ENCODE measurements around the gene ODC1.
"Not testable (repeated sequence)": the region's sequence is repeated elsewhere in the genome, so short reads cannot be mapped to it uniquely, and the experiment has no call there.

Gene ODC1

GRCh38 chr2:10477443-10478297, 29.5 kb upstream of the ODC1 start:
- no peak for DNase-seq

DNA sequence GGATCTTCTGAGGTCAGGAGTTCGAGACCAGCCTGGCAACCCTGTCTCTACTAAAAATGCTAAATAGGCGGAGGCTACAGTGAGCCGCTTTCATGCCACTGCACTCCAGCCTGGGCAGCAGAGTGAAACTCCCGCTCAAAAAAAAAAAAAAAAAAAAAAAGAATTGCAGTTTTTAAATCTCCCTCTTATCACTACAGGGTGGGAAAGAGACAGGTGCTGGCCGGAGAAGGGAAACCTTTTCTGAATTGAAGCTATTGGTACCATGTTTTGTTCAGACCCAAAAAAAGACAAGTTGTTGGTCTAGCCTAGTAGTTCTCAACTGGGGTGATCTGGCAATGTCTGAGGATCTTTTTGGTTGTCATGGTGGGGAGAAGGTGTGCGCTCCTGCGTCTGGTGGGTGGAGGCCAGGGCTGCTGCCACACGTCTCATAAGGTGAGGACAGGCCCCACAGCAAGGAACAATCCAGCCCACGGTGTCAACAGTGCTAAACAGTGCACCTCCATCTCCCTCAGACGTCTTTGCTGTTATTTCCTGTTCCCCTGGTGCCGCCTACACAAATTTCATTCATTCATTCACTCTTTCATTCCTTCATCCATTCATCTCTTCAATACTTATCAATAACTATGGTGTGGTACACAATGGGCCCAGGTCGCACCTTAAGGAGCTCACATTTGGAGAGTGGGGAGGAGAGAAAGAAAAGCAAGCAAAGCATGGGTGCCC, 28.8 kb upstream of the ODC1 start:
- no peak for DNase-seq

DNA sequence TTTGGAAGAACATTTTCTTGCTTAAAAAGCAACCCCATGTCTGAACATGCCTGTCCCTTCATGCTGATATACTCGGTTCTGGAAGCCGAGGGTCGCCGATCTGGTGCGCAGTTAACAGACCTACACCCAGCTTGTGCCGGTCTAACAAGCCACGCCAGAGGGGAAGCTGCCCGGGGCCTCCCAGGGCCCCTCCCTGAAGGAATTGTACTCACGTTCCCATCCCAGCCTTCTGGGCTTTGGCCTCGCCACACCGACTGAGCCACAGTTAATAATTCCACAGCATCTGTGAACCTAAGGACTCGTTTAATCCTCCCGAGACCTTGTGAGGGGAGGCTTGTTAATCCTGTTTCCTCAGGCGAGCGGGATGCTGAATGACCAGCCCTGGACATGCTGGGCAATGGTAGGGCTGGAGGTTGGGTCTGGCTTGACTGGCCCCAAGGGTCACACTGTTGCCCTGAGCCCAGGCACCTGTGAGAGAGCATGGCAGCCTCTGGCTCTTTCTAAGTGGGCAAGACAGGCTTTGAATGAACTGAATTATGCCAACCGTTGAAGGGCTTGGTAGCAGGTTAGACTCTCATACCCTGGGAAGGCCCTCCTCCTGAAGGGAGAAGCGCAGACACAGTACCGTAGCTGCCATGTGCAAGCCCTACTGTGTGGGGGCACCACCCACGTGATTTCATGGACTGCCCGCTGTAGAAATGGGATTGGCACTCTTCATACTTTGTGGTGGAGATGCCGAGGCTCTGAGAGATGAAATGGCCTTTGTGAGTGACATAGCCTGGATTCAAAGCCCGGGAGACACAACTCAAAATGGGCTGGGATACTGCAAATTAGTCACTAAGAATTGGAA, 27.9 kb upstream of the ODC1 start:
- DNase-seq: no peak

GRCh38 chr2:10475221-10475722, 27.1 kb upstream of the ODC1 start:
- no peak for DNase-seq

DNA sequence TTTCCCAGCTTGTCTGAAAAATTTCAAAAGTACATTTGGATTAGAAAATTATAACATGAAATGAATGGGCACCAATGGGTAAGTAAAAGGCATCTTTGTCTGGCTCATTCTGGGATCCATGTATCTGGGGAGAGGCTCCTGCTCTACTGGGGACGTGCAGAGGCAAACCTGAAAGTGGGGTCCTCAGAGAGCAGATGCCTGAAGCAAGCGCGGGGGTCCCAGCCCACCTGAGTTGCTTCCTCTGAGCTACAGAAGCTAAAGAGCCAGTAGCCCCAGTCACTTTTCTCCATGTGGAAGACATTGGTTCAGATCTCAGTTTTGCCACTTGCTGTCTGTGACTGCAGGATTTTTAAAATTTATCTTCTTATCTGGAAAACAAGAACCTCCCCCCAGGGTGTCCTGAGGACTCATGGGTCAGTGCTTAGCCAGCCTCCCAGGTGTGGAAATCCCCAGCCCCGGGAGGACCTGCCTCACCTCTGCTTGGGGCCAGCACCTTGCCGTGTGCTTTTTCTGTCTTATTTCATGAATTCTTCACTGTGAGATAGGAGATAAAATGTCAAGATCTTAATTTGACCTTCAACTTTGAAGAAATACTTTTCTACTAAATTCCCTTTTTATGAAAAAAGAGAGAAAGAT, 25.1 kb upstream of the ODC1 start:
- no peak for DNase-seq

GRCh38 chr2:10471955-10472354, 23.8 kb upstream of the ODC1 start:
- DNase-seq: no peak

GRCh38 chr2:10471046-10471571, 23.0 kb upstream of the ODC1 start:
- DNase-seq: no peak

DNA sequence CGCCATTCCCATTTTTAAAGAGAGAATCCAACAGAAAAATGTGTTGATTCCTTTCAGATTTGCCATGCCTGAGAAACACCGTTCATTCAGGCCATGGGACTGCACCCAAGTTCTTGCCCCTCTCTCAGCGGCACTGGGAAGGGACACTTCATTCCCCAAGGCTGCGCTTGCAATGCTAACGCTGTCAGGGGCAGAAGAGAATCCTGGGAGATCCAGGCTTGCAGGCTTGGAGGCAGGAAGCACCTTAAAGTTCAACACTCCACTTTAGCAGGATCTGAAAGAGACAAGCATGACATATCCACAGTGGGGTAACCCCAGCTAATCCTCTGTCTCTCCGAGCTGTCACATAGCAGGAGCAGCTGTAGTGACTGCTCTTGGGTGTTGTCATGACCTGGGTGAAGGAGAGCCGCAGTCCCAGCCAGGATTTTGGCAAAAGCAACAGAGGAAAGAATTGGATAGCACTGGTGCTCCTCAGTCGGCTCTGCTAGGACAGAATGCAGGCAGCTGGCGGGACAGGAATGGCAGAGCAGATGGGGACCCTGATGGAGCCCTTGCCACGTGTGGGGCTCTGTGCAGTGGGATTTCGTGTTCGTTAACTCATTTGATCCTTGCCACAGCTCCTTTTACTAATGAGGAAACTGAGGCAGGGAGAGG, 22.0 kb upstream of the ODC1 start:
- DNase-seq: no peak

DNA sequence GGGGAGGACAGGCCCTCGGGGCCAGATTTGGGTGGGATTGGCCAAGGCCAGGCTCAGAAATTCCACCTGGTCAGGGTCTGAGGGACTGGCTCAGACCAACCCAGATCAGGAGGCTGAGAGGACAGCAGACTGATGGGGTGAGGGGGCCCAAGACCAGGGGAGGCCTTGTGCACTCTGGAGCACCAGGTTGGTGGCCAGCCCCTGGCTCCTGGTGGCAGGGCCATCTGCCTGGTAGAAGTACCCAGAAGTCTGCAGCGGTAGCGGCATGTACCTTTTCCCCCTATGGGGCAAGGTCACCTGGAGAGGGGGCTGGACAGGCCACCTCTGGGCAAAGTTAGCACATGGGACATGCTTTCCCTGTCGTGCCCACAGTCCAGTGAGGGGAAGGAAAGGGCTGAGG, 21.2 kb upstream of the ODC1 start:
- DNase-seq: no peak

DNA sequence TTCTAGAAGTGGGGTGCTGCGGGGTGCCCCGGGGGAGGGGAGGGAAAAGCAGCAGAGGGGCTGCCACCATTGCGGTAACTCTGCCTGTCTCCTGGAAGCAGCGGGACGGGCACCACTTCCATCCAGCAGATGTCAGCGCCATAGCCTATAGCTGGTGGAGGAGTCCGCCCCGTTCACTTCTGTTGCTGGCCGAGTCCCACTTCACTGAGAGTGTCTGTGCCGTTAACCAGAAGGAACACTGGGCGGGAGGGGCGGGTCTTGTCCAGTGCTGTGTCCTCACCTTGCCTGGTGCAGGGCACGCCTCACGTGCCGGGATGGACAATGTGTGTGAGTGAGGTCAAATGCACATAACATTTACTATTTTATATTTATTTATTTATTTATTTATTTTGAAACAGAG, 19.3 kb upstream of the ODC1 start:
- no peak for DNase-seq

DNA sequence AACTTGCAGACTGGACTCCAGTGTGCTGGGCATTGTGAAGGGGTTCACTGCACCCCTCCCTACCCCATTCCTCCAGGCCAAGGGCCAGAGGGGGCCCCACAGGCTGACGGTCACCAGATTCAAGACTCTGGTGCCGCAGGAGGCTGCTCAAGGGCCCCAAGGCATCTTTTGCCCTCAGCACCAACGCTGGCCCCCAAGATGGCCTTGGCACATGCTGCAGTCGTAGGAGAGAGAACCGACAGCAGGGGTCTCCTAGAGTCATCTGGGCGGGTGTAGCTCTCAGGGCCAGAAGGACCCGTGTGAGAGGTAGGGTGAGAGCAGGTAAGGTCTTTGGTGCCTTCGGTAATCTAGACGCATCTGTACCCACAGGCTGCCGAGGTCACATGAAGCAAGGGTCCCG, 18.7 kb upstream of the ODC1 start:
- no peak for DNase-seq

DNA sequence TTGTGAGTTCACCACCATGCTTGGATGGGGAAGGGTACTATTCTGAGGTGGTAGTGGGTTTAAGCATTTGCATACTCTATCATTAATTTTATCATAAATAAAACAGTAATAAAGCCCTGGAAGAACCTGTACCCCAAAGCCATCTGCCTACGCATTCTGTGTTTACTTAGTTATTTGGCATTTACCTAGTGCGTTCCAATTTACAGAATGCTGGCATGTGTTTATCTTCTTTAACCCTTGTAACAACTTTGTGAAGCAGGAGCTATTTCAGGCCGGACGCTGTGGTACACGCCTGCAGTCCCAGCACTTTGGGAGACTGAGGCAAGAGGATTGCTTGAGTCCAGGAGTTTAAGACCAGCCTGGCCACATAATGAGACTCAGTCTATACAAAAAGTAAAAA, 17.8 kb upstream of the ODC1 start:
- no peak for DNase-seq

GRCh38 chr2:10462178-10463083, 14.3 kb upstream of the ODC1 start:
- DNase-seq: no peak

DNA sequence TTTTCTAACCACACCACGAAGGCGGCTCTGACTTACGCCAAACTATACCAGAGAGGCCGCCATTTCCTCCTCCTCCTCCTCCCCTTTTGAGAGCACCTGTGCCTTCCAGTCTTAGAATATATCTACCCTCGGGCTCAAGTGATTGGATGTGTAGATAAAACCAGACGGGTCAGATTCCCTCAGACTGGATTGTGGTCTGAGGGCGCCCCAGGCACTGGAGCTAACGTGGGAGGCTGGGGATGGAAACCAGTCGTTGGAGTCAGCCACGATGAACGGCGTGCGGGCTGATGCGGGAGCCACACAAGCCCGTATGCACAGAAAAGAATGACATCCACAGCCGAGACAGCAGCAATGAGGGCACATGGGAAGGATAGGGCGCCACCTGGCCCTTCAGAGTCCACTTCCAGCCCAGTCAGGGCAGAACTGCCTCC, 12.3 kb upstream of the ODC1 start:
- DNase-seq: no peak

DNA sequence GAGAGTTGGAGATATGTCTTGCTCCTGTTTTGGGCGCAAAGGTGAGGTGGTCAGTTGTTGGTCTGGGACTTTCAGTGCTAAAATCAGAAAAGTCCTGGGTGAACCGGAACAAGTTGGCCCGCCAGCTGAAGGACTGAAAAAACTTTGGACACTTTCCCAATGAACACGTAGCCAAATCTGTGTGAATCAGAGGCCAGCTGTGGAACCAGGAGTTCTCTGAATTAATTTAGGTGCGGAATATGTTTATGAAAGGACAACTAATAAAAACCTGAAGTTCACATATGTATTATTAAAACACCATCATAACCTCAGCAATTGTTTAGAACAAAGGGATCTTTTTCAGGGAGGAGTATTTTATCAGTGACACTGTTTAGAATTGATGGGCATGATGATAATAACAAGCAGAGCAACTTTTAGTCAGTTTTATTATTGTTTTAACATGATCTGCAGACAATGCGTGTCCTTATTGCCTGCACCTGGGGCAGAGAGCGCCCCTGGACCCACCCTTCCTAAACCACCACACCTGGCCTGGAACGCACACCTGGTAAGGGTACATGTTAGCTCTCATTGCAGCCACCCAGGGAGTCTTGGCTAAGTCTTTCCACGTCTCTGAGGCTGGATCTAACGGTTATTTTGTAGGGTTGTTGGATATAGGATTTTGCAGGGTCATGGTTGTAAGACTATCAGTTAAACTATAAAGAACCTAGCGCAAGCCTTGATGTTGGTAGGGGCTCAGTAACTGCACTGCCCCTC, 9.9 kb upstream of the ODC1 start:
- no peak for DNase-seq

GRCh38 chr2:10457195-10457594, 9.1 kb upstream of the ODC1 start:
- DNase-seq: not testable (repeated sequence)

DNA sequence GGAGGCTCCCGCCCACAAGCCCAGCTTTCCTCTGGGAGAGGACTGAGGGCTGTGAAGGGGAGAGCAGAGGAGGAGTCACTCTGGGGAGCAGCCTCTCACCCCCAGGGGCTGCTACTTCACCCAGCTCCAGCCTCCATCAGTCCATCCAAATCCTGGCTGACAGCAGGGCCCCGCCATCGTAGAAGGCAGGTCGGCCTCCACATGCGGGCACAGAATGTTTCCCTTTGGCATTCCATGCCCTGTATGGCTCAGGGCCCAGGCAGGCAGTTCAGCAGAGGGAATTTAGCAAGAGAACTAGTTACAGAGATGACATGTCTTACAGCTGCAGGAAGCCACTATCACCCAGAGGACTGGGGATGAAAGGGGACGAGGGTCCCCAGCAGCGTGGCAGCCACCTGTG, 6.4 kb upstream of the ODC1 start:
- DNase-seq: no peak

DNA sequence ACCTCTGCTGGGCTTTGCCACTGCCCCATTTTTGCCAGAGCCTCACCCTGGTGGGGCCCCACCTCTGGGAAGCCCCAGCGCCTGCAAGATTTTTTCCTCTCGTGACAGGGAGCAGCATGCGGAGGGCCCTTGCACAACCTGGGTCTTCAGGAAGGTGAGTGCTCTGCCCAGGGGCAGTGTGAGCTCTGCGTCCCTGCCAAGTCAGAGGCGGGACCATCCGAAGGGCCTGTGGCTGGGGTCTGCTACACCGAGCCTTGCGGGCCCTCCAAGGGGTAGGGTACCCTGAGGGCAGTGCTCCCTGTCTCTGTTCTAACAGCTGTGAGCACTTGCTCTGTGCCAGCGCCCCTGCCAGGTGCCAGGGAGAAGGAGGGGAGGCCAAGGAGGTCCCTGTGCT, 5.8 kb upstream of the ODC1 start:
- DNase-seq: no peak

DNA sequence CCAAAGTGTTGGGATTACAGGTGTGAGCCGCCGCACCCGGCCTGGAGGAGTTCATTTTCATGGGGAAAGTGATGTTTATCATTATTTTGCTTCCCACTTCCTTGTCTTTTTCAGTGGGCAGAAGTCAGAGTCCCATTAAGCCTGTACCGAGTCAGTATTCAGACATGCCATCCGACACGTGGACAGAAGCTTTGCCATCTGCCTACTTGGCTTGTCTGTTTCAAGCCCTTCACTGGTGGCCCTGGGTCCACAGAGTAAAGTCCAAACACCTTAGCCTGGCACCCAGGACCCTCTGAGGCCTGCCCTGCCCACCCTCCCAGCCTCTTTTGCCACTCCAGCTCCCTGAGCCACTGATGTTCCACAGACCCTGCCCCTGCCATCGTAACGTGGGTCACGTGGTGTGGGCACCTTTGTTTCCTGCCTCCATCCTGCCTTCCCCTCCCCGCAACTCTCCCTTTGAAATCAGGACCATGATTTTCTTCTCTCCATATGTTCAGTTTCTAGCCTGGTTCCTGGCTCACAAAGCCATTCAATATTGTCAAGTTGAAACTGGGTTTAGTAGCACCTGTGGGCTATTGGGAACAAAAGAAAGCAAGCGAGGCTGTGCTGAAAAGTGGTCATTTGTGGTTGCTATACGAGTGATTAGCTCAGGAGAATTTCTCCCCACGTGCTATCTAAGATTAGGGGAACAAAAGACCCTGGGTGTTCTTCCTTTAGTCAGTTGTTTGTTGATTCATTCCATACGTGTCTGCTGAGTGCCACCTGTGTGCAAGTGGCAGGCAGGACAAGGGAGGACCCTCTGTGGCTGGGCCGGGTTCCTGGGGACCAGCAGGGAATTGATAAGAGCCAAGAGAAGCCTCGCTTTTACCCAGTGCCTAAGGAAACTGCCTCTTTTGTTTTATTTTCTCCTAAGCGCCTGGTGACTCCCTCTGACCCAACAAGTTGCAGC, 5.1 kb upstream of the ODC1 start:
- DNase-seq: no peak
